NAMALWA (cell line): ENCODE measurements around the gene GTPBP2.
"Not testable (repeated sequence)": the region's sequence is repeated elsewhere in the genome, so short reads cannot be mapped to it uniquely, and the experiment has no call there.

Source experiments
- DNase-seq: peaks from one replicate; pipeline ENCODE4 v3.0.0-alpha.2; 2015; ENCODE audit warnings: low spot score

The GTPBP2 gene

DNA sequence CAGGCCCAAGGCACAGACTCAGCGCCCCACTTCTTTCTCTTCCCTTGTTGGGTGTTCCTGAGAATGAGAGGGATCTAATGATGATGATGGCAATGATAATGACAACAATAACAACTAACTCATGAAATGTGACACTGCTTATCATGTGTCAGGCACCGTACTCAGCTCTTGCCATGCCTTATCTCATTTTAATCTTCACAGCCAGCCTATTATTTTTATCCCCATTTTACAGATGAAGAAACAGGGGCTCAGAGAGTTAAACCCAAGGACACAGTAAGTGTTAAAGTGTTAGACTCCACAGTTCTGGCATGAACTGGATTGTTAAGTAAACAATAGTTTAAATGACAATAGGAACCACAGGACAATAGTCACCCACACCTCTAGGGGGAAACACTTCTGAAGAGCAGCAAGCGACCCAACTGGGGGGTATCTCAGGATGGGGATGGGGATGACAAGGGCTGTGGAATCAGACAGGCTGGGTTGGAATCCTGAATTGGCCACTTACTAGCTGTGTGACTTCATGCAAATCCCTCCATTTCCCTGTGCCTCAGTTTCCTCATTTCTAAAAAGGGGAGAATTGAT lies 28.2 kb upstream of the GTPBP2 start:
- no peak for DNase-seq

DNA sequence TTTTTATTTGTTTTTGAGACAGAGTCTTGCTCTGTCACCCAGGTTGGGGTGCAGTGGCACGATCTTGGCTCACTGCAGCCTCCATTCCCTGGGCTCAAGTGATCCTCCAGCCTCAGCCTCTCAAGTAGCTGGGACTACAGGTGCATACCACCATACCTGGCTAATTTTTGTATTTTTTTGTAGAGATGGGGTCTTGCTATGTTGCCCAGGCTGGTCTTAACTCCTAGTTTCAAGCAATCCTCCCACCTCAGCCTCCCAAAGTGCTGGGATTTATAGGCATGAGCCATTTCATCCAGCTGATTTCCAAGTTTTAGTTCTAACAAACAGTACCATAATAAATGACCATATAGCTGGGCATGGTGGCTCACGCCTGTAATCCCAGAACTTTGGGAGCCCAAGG lies 23.8 kb upstream of the GTPBP2 start:
- DNase-seq = not testable (repeated sequence)

DNA sequence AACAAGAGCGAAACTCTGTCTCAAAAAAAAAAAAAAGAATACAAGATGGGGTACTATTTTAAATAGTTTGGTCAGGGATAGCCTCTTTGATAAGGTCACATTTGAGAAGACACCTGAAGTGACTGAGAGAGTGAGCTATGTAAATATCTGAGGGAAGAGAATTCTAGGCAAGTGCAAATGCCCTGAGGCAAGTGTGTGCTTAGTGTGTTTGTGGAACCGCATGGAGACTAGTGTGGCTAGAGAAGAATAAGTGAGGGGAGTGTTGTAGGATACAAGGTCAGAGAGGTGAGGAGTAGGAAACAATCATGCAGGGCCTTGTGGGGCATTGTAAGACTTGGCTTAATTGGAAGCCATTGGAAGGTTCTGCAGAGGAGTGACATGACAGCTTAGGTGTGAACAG lies 19.2 kb upstream of the GTPBP2 start:
- peak; percentile 1 for DNase-seq

- no peak for DNase-seq
These were observed 18.5 kb upstream of the GTPBP2 start for GRCh38 chr6:43647613-43648012.

DNA sequence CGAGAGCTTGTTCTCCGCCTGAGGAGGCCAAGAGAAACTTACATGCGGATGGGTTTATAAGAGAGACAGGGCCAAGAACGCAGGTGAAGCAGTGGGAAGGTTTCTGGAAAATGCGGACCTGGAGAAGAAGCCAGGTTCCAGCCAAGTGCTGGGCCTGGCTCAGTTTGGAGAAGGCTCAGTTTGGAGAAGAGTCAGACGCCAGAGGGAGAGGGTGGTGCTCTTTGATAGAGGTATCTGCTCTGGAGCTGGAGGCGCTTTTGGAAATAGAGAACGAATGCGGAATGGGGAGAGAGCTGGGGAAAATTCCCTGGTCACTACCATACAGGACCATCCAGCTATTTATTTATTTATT lies 16.5 kb upstream of the GTPBP2 start:
- no peak for DNase-seq

- DNase-seq = no peak
These were observed 16.0 kb upstream of the GTPBP2 start, which contains the start of gene RSPH9 for GRCh38 chr6:43644940-43645612. TSS of gene RSPH9 (plus strand) at chr6:43645036. CDS start at chr6:43645099, 63 bp downstream.

DNA sequence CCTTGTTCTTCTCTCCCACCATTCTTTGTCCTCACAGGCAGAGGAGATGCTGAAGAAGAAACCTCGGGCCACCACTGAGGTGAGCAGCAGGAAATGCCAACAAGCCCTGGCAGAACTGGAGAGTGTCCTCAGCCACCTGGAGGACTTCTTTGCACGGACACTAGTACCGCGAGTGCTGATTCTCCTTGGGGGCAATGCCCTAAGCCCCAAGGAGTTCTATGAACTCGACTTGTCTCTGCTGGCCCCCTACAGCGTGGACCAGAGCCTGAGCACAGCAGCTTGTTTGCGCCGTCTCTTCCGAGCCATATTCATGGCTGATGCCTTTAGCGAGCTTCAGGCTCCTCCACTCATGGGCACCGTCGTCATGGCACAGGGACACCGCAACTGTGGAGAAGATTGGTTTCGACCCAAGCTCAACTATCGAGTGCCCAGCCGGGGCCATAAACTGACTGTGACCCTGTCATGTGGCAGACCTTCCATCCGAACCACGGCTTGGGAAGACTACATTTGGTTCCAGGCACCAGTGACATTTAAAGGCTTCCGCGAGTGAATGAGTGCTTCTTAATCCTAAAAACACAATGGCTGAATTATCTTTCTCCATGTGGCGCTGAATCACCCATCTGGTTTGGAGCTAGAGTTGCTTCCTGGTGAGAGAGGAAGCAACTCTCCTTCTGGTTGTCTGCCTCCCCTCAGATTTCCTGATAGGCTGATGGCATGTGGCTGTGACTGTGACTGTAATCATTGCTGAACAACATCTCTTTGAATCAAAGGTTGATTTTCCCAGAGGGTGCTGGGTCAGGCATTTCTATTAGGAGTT lies 11.1 kb upstream of the GTPBP2 start:
- no peak for DNase-seq

DNA sequence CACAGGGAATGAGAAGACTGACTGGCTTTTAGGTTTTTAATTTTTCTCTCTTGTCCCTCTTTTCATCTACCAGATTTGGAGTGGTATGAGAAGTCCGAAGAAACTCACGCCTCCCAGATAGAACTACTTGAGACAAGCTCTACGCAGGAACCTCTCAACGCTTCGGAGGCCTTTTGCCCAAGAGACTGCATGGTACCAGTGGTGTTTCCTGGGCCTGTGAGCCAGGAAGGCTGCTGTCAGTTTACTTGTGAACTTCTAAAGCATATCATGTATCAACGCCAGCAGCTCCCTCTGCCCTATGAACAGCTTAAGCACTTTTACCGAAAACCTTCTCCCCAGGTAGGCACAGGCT lies 7.2 kb upstream of the GTPBP2 start:
- DNase-seq = peak; percentile 40

DNA sequence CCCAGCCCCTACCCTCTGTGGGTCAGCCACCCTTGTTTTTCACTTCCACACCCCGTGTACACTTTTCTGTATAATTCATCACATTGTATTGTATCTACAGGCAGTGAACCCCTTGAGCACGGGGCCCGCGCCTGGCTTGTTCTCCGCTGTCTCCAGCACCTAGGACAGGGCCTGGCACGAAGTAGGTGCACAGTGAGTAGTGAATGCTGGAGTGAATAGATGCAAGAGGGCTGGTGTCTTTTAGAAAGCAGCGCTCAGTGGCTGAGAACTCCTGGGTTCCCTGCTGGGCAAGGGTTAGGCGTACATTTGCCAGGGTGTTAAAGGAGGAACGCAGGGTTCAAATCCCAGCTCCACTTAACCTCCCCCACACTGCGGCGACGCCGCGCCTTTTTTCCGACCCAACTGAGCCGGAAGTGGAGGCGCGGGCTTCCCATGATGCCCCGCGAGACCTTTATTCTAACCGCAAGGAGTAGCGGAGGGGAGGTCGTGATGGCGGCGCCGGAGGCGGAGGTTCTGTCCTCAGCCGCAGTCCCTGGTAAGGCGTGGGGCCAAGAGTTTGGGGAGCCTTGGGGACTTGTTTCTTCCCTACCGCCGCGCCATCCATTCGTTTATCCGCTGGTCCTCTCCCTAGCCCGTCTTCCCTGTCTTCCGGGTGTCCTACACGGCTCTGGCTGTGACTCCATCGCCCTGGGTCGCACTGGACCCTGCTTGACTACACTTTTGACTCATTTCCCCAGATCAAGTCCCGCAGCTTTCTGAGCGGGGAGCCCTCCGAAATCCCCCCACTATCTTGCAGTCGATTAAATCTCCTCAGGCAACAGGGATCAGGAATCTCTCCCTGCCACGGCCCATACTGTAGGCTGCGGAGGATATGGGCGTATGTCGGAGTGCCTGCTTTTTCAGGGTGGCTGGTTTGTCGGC lies 6.6 kb upstream of the GTPBP2 start, which contains the start of gene MAD2L1BP:
MAD2L1BP (plus strand) TSS at position 454 of the 921 bp plus-strand sequence; CDS start at position 490, 36 bp downstream.
- DNase-seq = peak; percentile 88

DNA sequence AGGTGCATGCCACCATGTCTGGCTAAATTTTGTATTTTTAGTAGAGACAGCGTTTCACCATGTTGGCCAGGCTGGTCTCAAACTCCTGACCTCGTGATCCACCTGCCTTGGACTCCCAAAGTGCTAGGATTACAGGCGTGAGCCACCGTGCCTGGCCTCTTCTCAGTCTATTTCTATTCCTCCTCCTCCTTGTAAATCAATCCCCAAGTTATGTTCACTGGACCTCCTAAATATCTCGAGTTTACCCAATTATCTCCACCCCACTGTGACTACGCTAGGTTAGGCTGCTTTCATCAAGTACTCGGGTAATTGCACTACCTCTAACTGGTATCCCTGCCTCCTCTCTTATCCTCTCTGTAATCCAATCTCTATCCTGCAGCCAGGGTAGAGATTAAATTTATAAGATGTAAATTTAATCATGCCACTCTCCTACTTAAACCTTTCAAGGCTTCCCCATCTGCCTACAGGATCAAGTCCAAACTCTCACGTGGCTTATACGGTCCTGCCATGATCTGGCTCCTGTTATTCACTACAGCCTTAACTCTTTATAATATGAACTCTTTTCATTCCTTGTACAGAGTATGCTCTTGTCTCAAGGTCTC lies 5.7 kb upstream of the GTPBP2 start:
- no peak for DNase-seq

DNA sequence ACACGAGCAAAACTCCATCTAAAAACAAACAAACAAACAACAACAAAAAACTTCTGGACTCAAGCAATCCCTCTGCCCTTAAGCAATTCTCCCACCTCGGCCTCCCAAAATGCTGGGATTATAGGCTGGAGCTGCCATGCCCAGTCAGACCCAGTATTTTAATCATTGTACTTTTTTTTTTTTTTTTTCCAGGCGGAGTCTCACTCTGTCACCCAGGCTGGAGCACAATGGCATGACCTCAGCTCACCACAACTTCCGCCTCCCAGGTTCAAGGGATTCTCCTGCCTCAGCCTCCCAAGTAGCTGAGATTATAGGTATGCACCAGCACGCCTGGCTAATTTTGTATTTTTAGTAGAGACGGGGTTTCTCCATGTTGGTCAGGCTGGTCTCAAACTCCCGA lies 3.9 kb upstream of the GTPBP2 start:
- not testable (repeated sequence) for DNase-seq

DNA sequence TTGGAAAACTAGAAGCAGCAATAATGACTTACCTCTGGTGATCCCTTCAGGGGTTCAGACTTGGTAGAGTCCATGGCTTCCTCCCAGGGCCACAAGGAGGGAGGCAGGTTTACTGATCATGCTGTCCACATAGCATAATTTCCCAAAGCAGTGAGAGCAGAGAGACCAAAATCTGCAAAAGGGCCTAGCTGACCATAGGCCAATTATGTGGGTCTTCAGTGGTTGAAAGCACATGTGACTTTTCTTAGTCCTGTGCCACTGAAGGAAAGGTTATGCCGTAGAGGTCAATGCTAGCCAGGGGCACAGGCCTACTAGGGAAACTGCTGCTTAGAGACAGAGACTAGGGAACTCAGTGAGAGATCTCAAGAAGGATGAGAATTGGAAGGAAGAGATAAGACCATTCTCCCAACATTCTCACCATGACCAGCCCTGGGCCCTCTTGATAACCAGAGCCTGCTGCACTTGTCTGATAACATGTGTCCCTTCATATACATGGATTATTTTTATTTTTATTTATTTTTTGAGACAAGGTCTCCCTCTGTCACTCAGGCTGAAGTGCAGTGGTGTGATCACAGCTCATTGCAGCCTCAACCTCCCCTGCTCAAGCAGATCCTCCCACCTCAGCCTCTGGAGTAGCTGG lies 2.0 kb upstream of the GTPBP2 start:
- DNase-seq = peak; percentile 31

GRCh38 chr6:43629505-43630300 lies 639 bp upstream of the GTPBP2 start:
- peak; percentile 99 for DNase-seq

DNA sequence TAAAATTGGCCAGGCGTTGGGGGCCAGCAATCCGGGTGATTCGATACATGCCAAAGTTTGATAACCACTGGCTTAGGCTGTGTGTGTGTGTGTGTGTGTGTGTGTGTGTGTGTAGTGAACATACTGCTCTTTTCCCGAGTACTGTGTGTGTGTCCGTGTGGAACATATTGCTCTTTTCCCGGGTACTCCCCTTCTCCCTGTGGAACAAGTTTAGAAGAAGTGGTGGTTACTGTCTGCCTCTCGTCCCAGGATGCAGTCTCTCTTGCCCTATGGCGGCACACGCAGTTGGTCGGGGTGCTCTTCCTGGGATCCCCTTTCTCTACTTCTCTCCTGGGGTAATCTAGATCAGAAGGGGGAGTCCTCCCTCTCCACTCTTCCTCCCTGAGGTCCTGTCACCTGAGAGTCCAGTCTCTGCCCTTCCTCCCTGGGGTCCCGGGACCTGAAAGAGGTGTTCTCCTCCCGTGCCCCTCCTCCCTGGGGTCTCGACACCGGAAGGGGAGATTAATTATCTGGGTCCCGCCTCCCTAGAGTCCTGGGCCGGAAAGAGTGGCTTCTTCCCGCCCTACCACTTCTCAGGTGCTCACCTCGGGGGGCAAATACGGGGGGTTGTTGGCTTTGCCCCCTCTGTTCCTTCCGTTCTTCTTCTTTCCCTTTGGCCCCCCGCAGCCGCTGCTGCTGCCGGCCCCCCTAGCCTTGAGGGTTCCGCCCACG lies 516 bp downstream of the GTPBP2 start:
- peak; percentile 79 for DNase-seq

DNA sequence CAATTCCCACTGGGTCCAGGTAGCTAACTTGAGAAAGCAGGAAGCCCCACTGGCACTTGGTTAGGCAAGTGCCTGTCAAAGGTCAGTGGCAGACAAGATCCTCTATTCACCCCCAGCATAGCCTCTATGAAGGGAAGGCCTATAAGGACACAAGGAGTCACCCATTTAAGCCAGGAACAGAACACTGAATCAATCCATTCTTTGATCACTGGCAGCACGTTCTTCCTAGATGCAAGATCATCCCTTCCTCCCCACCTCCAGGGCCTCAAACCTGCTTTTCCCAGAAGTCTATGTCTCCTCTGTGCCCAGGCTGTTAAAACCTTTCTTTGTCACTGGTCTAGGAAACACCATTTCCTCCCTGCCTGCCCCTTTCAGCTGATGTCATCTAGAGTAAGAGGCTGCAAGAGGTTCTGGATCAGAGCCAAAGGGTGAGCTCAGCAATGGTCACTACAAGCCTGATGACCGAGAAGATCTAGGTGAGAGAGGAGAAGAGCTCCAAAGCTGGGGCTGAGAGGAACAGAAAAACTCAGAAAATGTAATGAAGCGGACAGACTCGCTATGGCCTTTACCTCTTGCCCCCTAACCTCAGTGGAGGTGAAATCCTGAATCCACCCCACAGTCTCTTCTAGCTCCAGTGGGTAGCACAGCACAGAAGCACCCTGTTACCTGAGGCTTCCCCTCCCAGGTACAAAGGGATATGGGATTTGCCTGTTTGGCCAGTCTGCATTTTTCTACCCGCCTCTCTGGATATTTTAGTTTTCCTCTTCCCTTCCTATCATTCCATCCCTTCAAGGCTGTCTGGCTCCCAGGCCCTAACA lies 1.8 kb downstream of the GTPBP2 start:
- DNase-seq = peak; percentile 34

GRCh38 chr6:43625393-43625992 lies 3.6 kb downstream of the GTPBP2 start:
- no peak for DNase-seq

- no peak for DNase-seq
These were observed 4.2 kb downstream of the GTPBP2 start for GRCh38 chr6:43624786-43625288.
